CD14-positive monocyte (primary cell): ENCODE results near the gene PAEP. TPM values are rescaled to one million over a fixed set of nuclear protein-coding genes. Genes with fewer than 3 reads are reported as not detected.
A peak's percentile ranks its signal among the peaks of the same experiment; 100 is the strongest.
"Not testable (repeated sequence)": the region's sequence is repeated elsewhere in the genome, so short reads cannot be mapped to it uniquely, and the experiment has no call there.

Source experiments
- DNase-seq, 3 donors: peaks; one replicate each; pipeline ENCODE4 v3.0.0-alpha.2; 2011 to 2022
- H2AFZ ChIP-seq: 2 replicates; pipeline ENCODE4 v1.6.0; 2012; ENCODE audit warnings: mild to moderate bottlenecking, low read depth, low read length, inconsistent platforms; ENCODE audit not compliant: insufficient read depth, poor library complexity, severe bottlenecking
- H3K27ac ChIP-seq, 2 donors: 1 replicate in 1 of 2; 2 replicates in 1 of 2; pipeline ENCODE4 v1.5.1; 2012 to 2013; ENCODE audit warnings: low read length in 2 of 2, control low read depth in 1 of 2, inconsistent platforms in 1 of 2, low read depth in 1 of 2, mild to moderate bottlenecking in 1 of 2
- H3K27me3 ChIP-seq, 2 donors: one replicate each; pipeline versions ENCODE4 v1.6.0 to v1.6.1; 2011 to 2013; ENCODE audit warnings: low read length in 2 of 2; ENCODE audit not compliant: control insufficient read depth in 2 of 2, insufficient read depth in 2 of 2
- H3K36me3 ChIP-seq, 2 donors: replicated peaks in 1 of 2; 1 replicate in 1 of 2; 2 replicates in 1 of 2; pipeline versions ENCODE4 v1.5.1 to v1.6.1; 2012 to 2013; ENCODE audit warnings: low read length in 2 of 2, control low read depth in 1 of 2, inconsistent platforms in 1 of 2, mild to moderate bottlenecking in 1 of 2; ENCODE audit not compliant: insufficient read depth in 2 of 2, control insufficient read depth in 1 of 2
- H3K4me1 ChIP-seq, 2 donors: 1 replicate in 1 of 2; 2 replicates in 1 of 2; pipeline versions ENCODE4 v1.5.1 to v1.6.1; 2012 to 2013; ENCODE audit warnings: low read length in 2 of 2, control low read depth in 1 of 2, inconsistent platforms in 1 of 2, mild to moderate bottlenecking in 1 of 2, moderate library complexity in 1 of 2; ENCODE audit not compliant: insufficient read depth in 2 of 2, control insufficient read depth in 1 of 2
- H3K4me2 ChIP-seq: replicated peaks from 2 replicates; pipeline ENCODE3; 2012; ENCODE audit warnings: low read length, moderate library complexity, mild to moderate bottlenecking; ENCODE audit not compliant: poor library complexity, severe bottlenecking; ENCODE audit errors: extremely low read depth
- H3K4me3 ChIP-seq, 3 experiments: fragments of 200-600 bp in 1 of 3; sonication (generic) in 1 of 3; replicated peaks in 1 of 3; 1 replicate in 2 of 3; 2 replicates in 1 of 3; pipeline ENCODE4 v1.5.1; 2011 to 2013; ENCODE audit warnings: low read length in 3 of 3, mild to moderate bottlenecking in 3 of 3, control low read depth in 2 of 3, low read depth in 2 of 3, inconsistent platforms in 1 of 3, moderate library complexity in 1 of 3
- H3K79me2 ChIP-seq: 2 replicates; pipeline ENCODE4 v1.6.0; 2012; ENCODE audit warnings: mild to moderate bottlenecking, control low read depth, inconsistent platforms, low read length, moderate library complexity; ENCODE audit not compliant: insufficient read depth
- H3K9ac ChIP-seq: 2 replicates; pipeline ENCODE4 v1.6.0; 2017; ENCODE audit warnings: low read length, mild to moderate bottlenecking; ENCODE audit not compliant: insufficient read depth, poor library complexity, severe bottlenecking
- H3K9me3 ChIP-seq, 2 donors: replicated peaks in 1 of 2; 1 replicate in 1 of 2; 2 replicates in 1 of 2; pipeline versions ENCODE4 v1.5.1 to v1.6.1; 2012 to 2013; ENCODE audit warnings: low read length in 2 of 2, control low read depth in 1 of 2; ENCODE audit not compliant: control insufficient read depth in 1 of 2, insufficient read depth in 1 of 2
- H4K20me1 ChIP-seq: 2 replicates; pipeline ENCODE4 v1.6.0; 2012; ENCODE audit warnings: mild to moderate bottlenecking, low read length, control low read depth, moderate library complexity; ENCODE audit not compliant: insufficient read depth
- H3K27ac Mint-ChIP-seq, 7 donors: one replicate each; pipeline ENCODE4 v1.8.0; 2020; ENCODE audit warnings: mild to moderate bottlenecking in 7 of 7, mixed read lengths in 7 of 7, moderate library complexity in 6 of 7, inconsistent platforms in 2 of 7
- H3K27me3 Mint-ChIP-seq, 3 donors: one replicate each; pipeline ENCODE4 v1.8.0; 2021 to 2022; ENCODE audit warnings: low read depth in 3 of 3, mild to moderate bottlenecking in 3 of 3, mixed read lengths in 3 of 3, moderate library complexity in 3 of 3, inconsistent platforms in 1 of 3
- H3K36me3 Mint-ChIP-seq, 2 donors: one replicate each; pipeline ENCODE4 v1.8.0; 2020; ENCODE audit warnings: mixed read lengths in 2 of 2, inconsistent platforms in 1 of 2, mild to moderate bottlenecking in 1 of 2
- H3K4me1 Mint-ChIP-seq: one replicate; pipeline ENCODE4 v1.8.0; 2020; ENCODE audit warnings: mild to moderate bottlenecking, mixed read lengths
- H3K4me3 Mint-ChIP-seq, 2 donors: one replicate each; pipeline ENCODE4 v1.8.0; 2020; ENCODE audit warnings: mild to moderate bottlenecking in 2 of 2, mixed read lengths in 2 of 2, moderate library complexity in 1 of 2
- H3K9me3 Mint-ChIP-seq, 7 donors: one replicate each; pipeline ENCODE4 v1.8.0; 2020 to 2022; ENCODE audit warnings: mixed read lengths in 7 of 7, mild to moderate bottlenecking in 6 of 7, moderate library complexity in 6 of 7, inconsistent platforms in 2 of 7
- CTCF ChIP-seq: fragments of 200-600 bp; IDR thresholded peaks from one replicate; pipeline ENCODE4 v1.8.0; 2022; ENCODE audit warnings: antibody characterized with exemption, mild to moderate bottlenecking
- WGBS: methylation state at CpG from one replicate; pipeline ENCODE4 v1.1.5; 2013; ENCODE audit warnings: missing lambda C conversion rate; ENCODE audit not compliant: insufficient coverage; 5-methylcytosine and 5-hydroxymethylcytosine counted together
- intact Hi-C, 2 donors: fragments of 100-400 bp; cut with micrococcal nuclease; formaldehyde crosslinking; loops; one replicate each; pipeline versions ENCODE4 v1.15.0 to v1.15.1; 2023
- polyA plus RNA-seq, 3 donors: library from polyadenylated mRNA; depleted of rRNA in 1 of 3; unstranded in 2 of 3; stranded (reverse) in 1 of 3; fragments of 300-500 nt in 2 of 3; fragments of >200 nt in 1 of 3; fragmentation: Illumina TruSeq in 2 of 3; gene quantifications; 1 replicate in 2 of 3; 2 replicates in 1 of 3; pipeline ENCODE4 v1.2.3, GENCODE V29; 2012 to 2021

PAEP gene
- polyA plus RNA-seq, 3 donors = not detected

- H4K20me1 ChIP-seq = no peaks in the 10 kb centered on the region
- H3K27ac Mint-ChIP-seq = no peak overlapping the region
- H3K9me3 Mint-ChIP-seq = peaks cover 0 to 22% (median 11%) of the 10 kb centered on the region in 7 donors
- peaks cover 5 to 14% (median 9%) of the 10 kb centered on the region in 3 donors for H3K27me3 Mint-ChIP-seq
- no peaks in the 10 kb centered on the region for H3K4me1 ChIP-seq
- no peak overlapping the region for H3K4me2 ChIP-seq
- DNase-seq = no peak
- H3K9ac ChIP-seq = no peak overlapping the region
- H3K79me2 ChIP-seq = no peaks in the 10 kb centered on the region
- H3K4me3 Mint-ChIP-seq = peak overlapping the region in 1 of 2 donors; percentile 14
- no peak for TF ChIP-seq CTCF
- H3K36me3 Mint-ChIP-seq = no peaks in the 10 kb centered on the region
- H3K4me3 ChIP-seq = no peak overlapping the region
- 68% methylated on average over 4 of the region's 7 CpGs for WGBS
- H3K4me1 Mint-ChIP-seq = peaks cover 5% of the 10 kb centered on the region
- peaks cover 0 to 6% of the 10 kb centered on the region in 2 donors for H3K9me3 ChIP-seq
- intact Hi-C loops = no loop called here
- no peaks in the 10 kb centered on the region for H3K27me3 ChIP-seq
- H3K27ac ChIP-seq = no peak overlapping the region
- no peaks in the 10 kb centered on the region for H3K36me3 ChIP-seq
- H2AFZ ChIP-seq = no peak overlapping the region
These were observed 48.7 kb upstream of the PAEP start for GRCh38 chr9:135512904-135513303.

GRCh38 chr9:135513351-135513846, 48.2 kb upstream of the PAEP start:
- no peak overlapping the region for H3K4me2 ChIP-seq
- no peak overlapping the region for H3K4me3 ChIP-seq
- H2AFZ ChIP-seq = no peak overlapping the region
- 91% methylated on average over 18 of the region's 19 CpGs for WGBS
- H3K27ac Mint-ChIP-seq = peak overlapping the region in 2 of 7 donors; percentile 18 to 52
- no peak for TF ChIP-seq CTCF
- H3K27me3 ChIP-seq = no peaks in the 10 kb centered on the region
- no peaks in the 10 kb centered on the region for H3K79me2 ChIP-seq
- H3K4me3 Mint-ChIP-seq = no peak overlapping the region
- intact Hi-C loops = no loop called here
- H3K27me3 Mint-ChIP-seq = peaks cover 5 to 18% (median 13%) of the 10 kb centered on the region in 3 donors
- H3K4me1 ChIP-seq = no peaks in the 10 kb centered on the region
- H3K27ac ChIP-seq = no peak overlapping the region
- H3K36me3 Mint-ChIP-seq = no peaks in the 10 kb centered on the region
- peaks cover 5% of the 10 kb centered on the region for H3K4me1 Mint-ChIP-seq
- H3K36me3 ChIP-seq = no peaks in the 10 kb centered on the region
- no peak overlapping the region for H3K9ac ChIP-seq
- H4K20me1 ChIP-seq = no peaks in the 10 kb centered on the region
- DNase-seq = no peak
- H3K9me3 ChIP-seq = peaks cover 0 to 6% of the 10 kb centered on the region in 2 donors
- peaks cover 0 to 17% (median 11%) of the 10 kb centered on the region in 7 donors for H3K9me3 Mint-ChIP-seq

- H3K4me1 ChIP-seq, H3K4me3 ChIP-seq, H3K27ac Mint-ChIP-seq, H3K27ac ChIP-seq, DNase-seq, H3K4me2 ChIP-seq, H2AFZ ChIP-seq, H4K20me1 ChIP-seq, H3K36me3 ChIP-seq, H3K79me2 ChIP-seq, H3K9me3 ChIP-seq, H3K4me3 Mint-ChIP-seq, H3K36me3 Mint-ChIP-seq, H3K4me1 Mint-ChIP-seq, intact Hi-C loops, H3K27me3 ChIP-seq, H3K9ac ChIP-seq: not testable (repeated sequence)
- H3K27me3 Mint-ChIP-seq = peaks cover 7 to 21% (median 16%) of the 10 kb centered on the region in 3 donors
- H3K9me3 Mint-ChIP-seq = peaks cover 0 to 13% (median 8%) of the 10 kb centered on the region in 7 donors
- WGBS = no CpG with 5 or more reads among the region's 9 CpGs
These were observed 47.6 kb upstream of the PAEP start for GRCh38 chr9:135513906-135514305.
